HepG2 (cell line): Measurements from ENCODE around the gene FAM149A. TPM values are rescaled to one million over a fixed set of nuclear protein-coding genes. Genes with fewer than 3 reads are reported as not detected.

Experiments used
- ATAC-seq: fragments of 200-7000 bp; cut with Tn5 transposase; 3 replicates; pipeline ENCODE4 v1.9.1; 2020; ENCODE audit warnings: mild to moderate bottlenecking, moderate library complexity
- BruUV-seq: library from RNA; stranded (reverse); fragments of 400-500 nt; replicated peaks from 2 replicates; lab custom pipeline; 2021; lab: Mats Ljungman, UMichigan
- CTCF ChIA-PET: fragments of 300-600 bp; formaldehyde crosslinking; extraction: SDS; loops from one replicate; lab custom pipeline; 2021; ENCODE audit warnings: low total read pairs, inconsistent platforms, low intra/inter-chr PET ratio; lab: Yijun Ruan, JAX
- POLR2A ChIA-PET: fragments of 350-600 bp; sonication (Branson Sonifier 250); formaldehyde crosslinking; loops from one replicate; lab custom pipeline; 2020; ENCODE audit warnings: antibody characterized with exemption, inconsistent platforms; lab: Yijun Ruan, JAX
- DNase-seq: peaks from one replicate; pipeline ENCODE4 v3.0.0-alpha.2; 2015; ENCODE audit warnings: low spot score
- FAIRE-seq: peaks from 3 replicates; lab custom pipeline; 2011; peaks lifted over from hg19 to GRCh38; lab: Jason Lieb, UNC
- H2AFZ ChIP-seq: one replicate; pipeline ENCODE4 v1.6.1; 2011; ENCODE audit warnings: low read length, inconsistent platforms
- H3K27ac ChIP-seq: fragments of 300-600 bp; 3 replicates; pipeline ENCODE4 v1.8.0; 2011; ENCODE audit warnings: mixed run types, mild to moderate bottlenecking, mixed read lengths, low read length, inconsistent platforms; ENCODE audit not compliant: insufficient read depth; ENCODE audit errors: extremely low read length
- H3K27me3 ChIP-seq, 2 experiments: fragments of 200-600 bp in 1 of 2; 2 replicates in 1 of 2; 3 replicates in 1 of 2; pipeline versions ENCODE4 v1.6.0 to v1.8.0; 2011; ENCODE audit warnings: low read length in 2 of 2, mild to moderate bottlenecking in 2 of 2, moderate library complexity in 2 of 2, inconsistent platforms in 1 of 2; ENCODE audit not compliant: insufficient read depth in 2 of 2, control insufficient read depth in 1 of 2
- H3K36me3 ChIP-seq, 2 experiments: fragments of 200-600 bp in 1 of 2; replicated peaks in 1 of 2; 2 replicates in 1 of 2; 3 replicates in 1 of 2; pipeline versions ENCODE4 v1.5.1 to v1.8.0; 2011; ENCODE audit warnings: low read length in 2 of 2, inconsistent platforms in 1 of 2; ENCODE audit not compliant: insufficient read depth in 2 of 2, control insufficient read depth in 1 of 2
- H3K4me1 ChIP-seq: 2 replicates; pipeline ENCODE4 v1.5.1; 2012; ENCODE audit warnings: low read length, inconsistent platforms; ENCODE audit not compliant: insufficient read depth
- H3K4me2 ChIP-seq: 2 replicates; pipeline ENCODE4 v1.6.0; 2011; ENCODE audit warnings: low read depth, low read length, inconsistent platforms
- H3K4me3 ChIP-seq, 3 experiments: fragments of 200-600 bp in 1 of 3; sonication (generic), shearing (Covaris generic) in 1 of 3; replicated peaks in 1 of 3; 2 replicates each; pipeline ENCODE4 v1.5.1; 2011 to 2016; ENCODE audit warnings: low read length in 3 of 3, inconsistent platforms in 2 of 3, low read depth in 2 of 3, mild to moderate bottlenecking in 2 of 3, control low read depth in 1 of 3, mixed read lengths in 1 of 3; ENCODE audit not compliant: insufficient read depth in 1 of 3
- H3K79me2 ChIP-seq: one replicate; pipeline ENCODE4 v1.6.1; 2011; ENCODE audit warnings: low read length, inconsistent platforms; ENCODE audit not compliant: insufficient read depth
- H3K9ac ChIP-seq: 2 replicates; pipeline ENCODE4 v1.6.0; 2011; ENCODE audit warnings: mild to moderate bottlenecking, low read depth, low read length, inconsistent platforms; ENCODE audit not compliant: insufficient read depth
- H3K9me3 ChIP-seq: 2 replicates; pipeline ENCODE4 v1.5.1; 2012; ENCODE audit warnings: mild to moderate bottlenecking, low read length
- H4K20me1 ChIP-seq: 2 replicates; pipeline ENCODE4 v1.6.0; 2011; ENCODE audit warnings: inconsistent platforms, mild to moderate bottlenecking, low read length, moderate library complexity; ENCODE audit not compliant: insufficient read depth
- ADNP ChIP-seq: sonication (generic); formaldehyde crosslinking; IDR thresholded peaks from 2 replicates; pipeline ENCODE4 v1.4.0; 2020; ENCODE audit warnings: missing genetic modification reagents
- AGO1 ChIP-seq: fragments of 200-400 bp; formaldehyde crosslinking; IDR thresholded peaks from 2 replicates; pipeline ENCODE4 v1.6.1; 2017; ENCODE audit warnings: mild to moderate bottlenecking, low read depth, low read length, moderate library complexity; ENCODE audit not compliant: poor library complexity, severe bottlenecking
- ARNTL ChIP-seq: sonication (generic); formaldehyde crosslinking; IDR thresholded peaks from 2 replicates; pipeline ENCODE4 v1.4.0; 2020; ENCODE audit warnings: mild to moderate bottlenecking, missing genetic modification reagents
- HNRNPK ChIP-seq: fragments of 200-400 bp; formaldehyde crosslinking; IDR thresholded peaks from 2 replicates; pipeline ENCODE4 v1.6.1; 2018; ENCODE audit warnings: low read length, low read depth, moderate library complexity, mild to moderate bottlenecking; ENCODE audit not compliant: poor library complexity, severe bottlenecking
- KLF11 ChIP-seq: IDR thresholded peaks from 2 replicates; pipeline ENCODE4 v1.6.1; 2016; ENCODE audit warnings: missing compliant biosample characterization
- KLF9 ChIP-seq: IDR thresholded peaks from 2 replicates; pipeline ENCODE4 v1.6.1; 2016; ENCODE audit warnings: low read depth
- MZF1 ChIP-seq: sonication (generic); formaldehyde crosslinking; IDR thresholded peaks from 2 replicates; pipeline ENCODE4 v1.8.1; 2023; ENCODE audit warnings: mild to moderate bottlenecking, missing genetic modification reagents, borderline replicate concordance
- NFIB ChIP-seq: sonication (generic); formaldehyde crosslinking; IDR thresholded peaks from 2 replicates; pipeline ENCODE4 v1.9.0; 2021; ENCODE audit warnings: missing genetic modification reagents, mild to moderate bottlenecking, borderline replicate concordance
- PHF20 ChIP-seq: sonication (generic); formaldehyde crosslinking; IDR thresholded peaks from 2 replicates; pipeline ENCODE4 v1.5.0; 2020; ENCODE audit warnings: mild to moderate bottlenecking, missing genetic modification reagents
- RXRA ChIP-seq: sonication (generic); formaldehyde crosslinking; IDR thresholded peaks from 2 replicates; pipeline ENCODE4 v1.5.1; 2020; ENCODE audit warnings: missing genetic modification reagents
- ZNF326 ChIP-seq: sonication (generic); formaldehyde crosslinking; IDR thresholded peaks from 2 replicates; pipeline ENCODE4 v1.4.0; 2020; ENCODE audit warnings: missing genetic modification reagents, borderline replicate concordance
- ZNF33B ChIP-seq: sonication (generic); formaldehyde crosslinking; IDR thresholded peaks from 2 replicates; pipeline ENCODE4 v1.5.1; 2020; ENCODE audit warnings: mild to moderate bottlenecking, missing genetic modification reagents
- ZNF616 ChIP-seq: sonication (generic); formaldehyde crosslinking; IDR thresholded peaks from 2 replicates; pipeline ENCODE4 v1.5.0; 2020; ENCODE audit warnings: low read depth, mild to moderate bottlenecking, missing genetic modification reagents
- ZNF672 ChIP-seq: sonication (generic); formaldehyde crosslinking; IDR thresholded peaks from 2 replicates; pipeline ENCODE4 v1.8.1; 2022; ENCODE audit warnings: missing genetic modification reagents
- ZSCAN25 ChIP-seq: sonication (generic); formaldehyde crosslinking; IDR thresholded peaks from 2 replicates; pipeline ENCODE4 v1.8.0; 2022; ENCODE audit warnings: mild to moderate bottlenecking, missing genetic modification reagents
- WGBS: methylation state at CpG from one replicate; pipeline ENCODE4 v1.1.6; 2017; ENCODE audit warnings: low lambda C conversion rate; 5-methylcytosine and 5-hydroxymethylcytosine counted together
- in situ Hi-C: cut with HindIII; loops from 2 replicates; pipeline ENCODE4 v1.10.0; 2017; ENCODE audit warnings: low pct_unique_long_range_greater_than_20kb; ENCODE audit not compliant: extremely low pct_ligation_motif_present
- intact Hi-C: fragments of 100-400 bp; cut with micrococcal nuclease; formaldehyde crosslinking; loops from one replicate; pipeline ENCODE4 v1.10.0; 2022; ENCODE audit not compliant: unreplicated experiment
- polyA plus RNA-seq, 8 experiments: library from polyadenylated mRNA; depleted of rRNA in 3 of 8; stranded (reverse) in 7 of 8; unstranded in 1 of 8; fragments of >200 nt; fragmentation: Illumina TruSeq in 4 of 8; extraction: Trizol in 4 of 8; gene quantifications; 2 replicates each; pipeline versions ENCODE4 v1.2.1 to v1.2.3, GENCODE V29; 2011 to 2016; ENCODE audit warnings: low read depth in 4 of 8, missing spikeins in 1 of 8, mixed read lengths in 1 of 8; ENCODE audit not compliant: insufficient read depth in 1 of 8
- total RNA-seq, 5 experiments: library from RNA; depleted of rRNA; stranded (reverse); fragments of >200 nt; fragmentation: Illumina TruSeq; extraction: Trizol; gene quantifications; 2 replicates each; pipeline ENCODE4 v1.2.3, GENCODE V29; 2016; ENCODE audit warnings: low read depth in 1 of 5
- TF ChIP-seq, protein P1 (sequence below): sonication (generic); formaldehyde crosslinking; IDR thresholded peaks from 2 replicates; pipeline ENCODE4 v1.8.0; 2022; ENCODE audit warnings: mild to moderate bottlenecking, missing genetic modification reagents, moderate library complexity
- TF ChIP-seq, protein P2 (sequence below): sonication (generic); formaldehyde crosslinking; IDR thresholded peaks from 2 replicates; pipeline ENCODE4 v1.8.0; 2022; ENCODE audit warnings: mild to moderate bottlenecking, missing genetic modification reagents, moderate library complexity
- TF ChIP-seq, protein P3 (sequence below): sonication (generic); formaldehyde crosslinking; IDR thresholded peaks from 2 replicates; pipeline ENCODE4 v1.5.1; 2020; ENCODE audit warnings: mild to moderate bottlenecking, missing genetic modification reagents, moderate library complexity

Gene FAM149A
- total and polyA plus RNA-seq, 2 of the 13 experiments (the other 11 are each of a cell fraction or from before 2014, with no cell fraction given): not detected

DNA sequence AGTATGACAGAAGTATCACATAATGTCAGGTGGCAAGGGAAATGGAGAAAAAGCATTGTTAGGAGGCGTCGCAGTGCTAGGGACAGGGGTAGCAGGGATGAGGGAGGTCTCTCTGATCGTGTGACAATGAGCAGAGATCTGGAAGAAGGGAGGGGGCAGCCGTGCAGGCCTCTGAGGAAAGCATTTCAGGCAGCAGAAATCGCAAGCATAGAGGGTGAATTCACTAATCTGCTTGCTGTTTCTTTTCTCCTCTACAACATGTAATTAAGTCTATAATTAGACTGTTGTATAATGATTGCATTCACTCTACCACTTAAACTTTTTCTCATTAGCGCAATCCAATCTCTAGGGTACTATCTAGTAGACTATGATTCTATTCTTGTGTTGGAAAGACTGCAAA is 96.0 kb downstream of the FAM149A start:
- Histone ChIP-seq H3K4me2 (no peak overlapping the region), H3K4me3 (no peak overlapping the region), H2AFZ (no peak overlapping the region), H4K20me1 (no peaks in the 10 kb centered on the region), H3K27ac (no peak overlapping the region), H3K9me3 (no peaks in the 10 kb centered on the region), H3K27me3 (no peaks in the 10 kb centered on the region), H3K9ac (no peak overlapping the region), H3K4me1 (0 out of 2 replicates have a peak, but pooled peaks cover 5% of the 10 kb centered on the region), H3K79me2 (no peaks in the 10 kb centered on the region), H3K36me3 (no peaks in the 10 kb centered on the region)
- intact Hi-C loops (loop anchor here (5.0 kb wide), 1 partner anchor 133 kb away; the partner anchor contains the start of gene TLR3), in situ Hi-C loops (no loop called here)
- POLR2A ChIA-PET: no interaction called here
- FAIRE-seq (no peak), ATAC-seq (no peak), DNase-seq (no peak)
- TF ChIP-seq RXRA (CRISPR knock-in tag) (no peak), ARNTL (CRISPR knock-in tag) (no peak), PHF20 (CRISPR knock-in tag) (no peak), ZNF672 (CRISPR knock-in tag) (no peak), AGO1 (no peak), ADNP (CRISPR knock-in tag) (no peak), ZSCAN25 (no peak), ZNF616 (CRISPR knock-in tag) (no peak), MZF1 (CRISPR knock-in tag) (no peak), ZNF326 (CRISPR knock-in tag) (no peak), KLF11 (CRISPR knock-in tag) (no peak), ZNF33B (CRISPR knock-in tag) (no peak), NFIB (CRISPR knock-in tag) (no peak), KLF9 (CRISPR knock-in tag) (no peak), HNRNPK (no peak)
- TF ChIP-seq, protein P1, sequence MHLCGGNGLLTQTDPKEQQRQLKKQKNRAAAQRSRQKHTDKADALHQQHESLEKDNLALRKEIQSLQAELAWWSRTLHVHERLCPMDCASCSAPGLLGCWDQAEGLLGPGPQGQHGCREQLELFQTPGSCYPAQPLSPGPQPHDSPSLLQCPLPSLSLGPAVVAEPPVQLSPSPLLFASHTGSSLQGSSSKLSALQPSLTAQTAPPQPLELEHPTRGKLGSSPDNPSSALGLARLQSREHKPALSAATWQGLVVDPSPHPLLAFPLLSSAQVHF: no peak
- TF ChIP-seq, protein P2, sequence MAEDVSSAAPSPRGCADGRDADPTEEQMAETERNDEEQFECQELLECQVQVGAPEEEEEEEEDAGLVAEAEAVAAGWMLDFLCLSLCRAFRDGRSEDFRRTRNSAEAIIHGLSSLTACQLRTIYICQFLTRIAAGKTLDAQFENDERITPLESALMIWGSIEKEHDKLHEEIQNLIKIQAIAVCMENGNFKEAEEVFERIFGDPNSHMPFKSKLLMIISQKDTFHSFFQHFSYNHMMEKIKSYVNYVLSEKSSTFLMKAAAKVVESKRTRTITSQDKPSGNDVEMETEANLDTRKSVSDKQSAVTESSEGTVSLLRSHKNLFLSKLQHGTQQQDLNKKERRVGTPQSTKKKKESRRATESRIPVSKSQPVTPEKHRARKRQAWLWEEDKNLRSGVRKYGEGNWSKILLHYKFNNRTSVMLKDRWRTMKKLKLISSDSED (CRISPR knock-in tag): no peak
- TF ChIP-seq, protein P3, sequence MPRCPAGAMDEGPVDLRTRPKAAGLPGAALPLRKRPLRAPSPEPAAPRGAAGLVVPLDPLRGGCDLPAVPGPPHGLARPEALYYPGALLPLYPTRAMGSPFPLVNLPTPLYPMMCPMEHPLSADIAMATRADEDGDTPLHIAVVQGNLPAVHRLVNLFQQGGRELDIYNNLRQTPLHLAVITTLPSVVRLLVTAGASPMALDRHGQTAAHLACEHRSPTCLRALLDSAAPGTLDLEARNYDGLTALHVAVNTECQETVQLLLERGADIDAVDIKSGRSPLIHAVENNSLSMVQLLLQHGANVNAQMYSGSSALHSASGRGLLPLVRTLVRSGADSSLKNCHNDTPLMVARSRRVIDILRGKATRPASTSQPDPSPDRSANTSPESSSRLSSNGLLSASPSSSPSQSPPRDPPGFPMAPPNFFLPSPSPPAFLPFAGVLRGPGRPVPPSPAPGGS (CRISPR knock-in tag): no peak
- no TSS peak for BruUV-seq
- WGBS: 74% methylated on average over 6 of the region's 6 CpGs
- CTCF ChIA-PET: no interaction called here
